Measurements from ENCODE around the gene CYP1A1. TPM values are rescaled to one million over a fixed set of nuclear protein-coding genes. Genes with fewer than 3 reads are reported as not detected.

CYP1A1 gene
- total RNA-seq, 3 donors from 2014 or later (not counting 1 experiment from before 2014, with no cell fraction given) = 0.33 TPM; not detected in 2

GRCh38 chr15:74762791-74763150 is 37.4 kb upstream of the CYP1A1 start:
- WGBS (ENCODE audit: insufficient coverage) = 40% methylated on average over 5 of the region's 6 CpGs
- no peak for TF ChIP-seq CTCF (IDR thresholded peaks at IDR 0.05)
- no peak for DNase-seq
- intact Hi-C loops (cut with micrococcal nuclease) = no loop called here
- no peaks in the 10 kb centered on the region for H3K9me3 ChIP-seq (ENCODE audit: control insufficient read depth, insufficient read depth, low read length)
- H3K4me3 ChIP-seq (ENCODE audit: low read length) = no peak overlapping the region
- Mint-ChIP-seq H3K4me1 (no peaks in the 10 kb centered on the region), H3K27me3 (ENCODE audit: low read depth in 2 of 2) (peaks cover 0 to 7% of the 10 kb centered on the region in 2 donors), H3K9me3 (no peaks in the 10 kb centered on the region), H3K36me3 (no peaks in the 10 kb centered on the region), H3K4me3 (no peak overlapping the region), H3K27ac (no peak overlapping the region)
- no peaks in the 10 kb centered on the region for H3K27me3 ChIP-seq (ENCODE audit: control insufficient read depth, insufficient read depth, low read length)
- no peaks in the 10 kb centered on the region for H3K4me1 ChIP-seq (ENCODE audit: control insufficient read depth, insufficient read depth, low read length)
- H3K27ac ChIP-seq (ENCODE audit: low read length) = no peak overlapping the region
- ATAC-seq = no peak
- no peaks in the 10 kb centered on the region for H3K36me3 ChIP-seq (ENCODE audit: control insufficient read depth, insufficient read depth, low read length)

- H3K36me3 Mint-ChIP-seq = no peaks in the 10 kb centered on the region
- H3K27ac ChIP-seq (ENCODE audit: low read length) = no peak overlapping the region
- no peak overlapping the region for H3K27ac Mint-ChIP-seq
- H3K9me3 ChIP-seq (ENCODE audit: control insufficient read depth, insufficient read depth, low read length) = no peaks in the 10 kb centered on the region
- no peak overlapping the region for H3K4me3 Mint-ChIP-seq
- no peaks in the 10 kb centered on the region for H3K9me3 Mint-ChIP-seq
- intact Hi-C loops (cut with micrococcal nuclease) = no loop called here
- 92% methylated on average over 7 of the region's 8 CpGs for WGBS (ENCODE audit: insufficient coverage)
- TF ChIP-seq CTCF (IDR thresholded peaks at IDR 0.05) = no peak
- no peaks in the 10 kb centered on the region for H3K4me1 ChIP-seq (ENCODE audit: control insufficient read depth, insufficient read depth, low read length)
- H3K27me3 ChIP-seq (ENCODE audit: control insufficient read depth, insufficient read depth, low read length) = no peaks in the 10 kb centered on the region
- no peaks in the 10 kb centered on the region for H3K36me3 ChIP-seq (ENCODE audit: control insufficient read depth, insufficient read depth, low read length)
- DNase-seq (no peak), ATAC-seq (no peak)
- H3K27me3 Mint-ChIP-seq (ENCODE audit: low read depth in 2 of 2) = peaks cover 0 to 3% of the 10 kb centered on the region in 2 donors
- H3K4me3 ChIP-seq (ENCODE audit: low read length) = no peak overlapping the region
- no peaks in the 10 kb centered on the region for H3K4me1 Mint-ChIP-seq
Measured at GRCh38 chr15:74758736-74759135, 33.4 kb upstream of the CYP1A1 start.

GRCh38 chr15:74754593-74755215 is 29.4 kb upstream of the CYP1A1 start:
- Histone ChIP-seq H3K9me3 (ENCODE audit: control insufficient read depth, insufficient read depth, low read length) (no peaks in the 10 kb centered on the region), H3K36me3 (ENCODE audit: control insufficient read depth, insufficient read depth, low read length) (no peaks in the 10 kb centered on the region), H3K27me3 (ENCODE audit: control insufficient read depth, insufficient read depth, low read length) (no peaks in the 10 kb centered on the region), H3K27ac (ENCODE audit: low read length) (no peak overlapping the region), H3K4me1 (ENCODE audit: control insufficient read depth, insufficient read depth, low read length) (no peaks in the 10 kb centered on the region), H3K4me3 (ENCODE audit: low read length) (no peak overlapping the region)
- 91% methylated on average over 20 of the region's 20 CpGs for WGBS (ENCODE audit: insufficient coverage)
- Mint-ChIP-seq H3K36me3 (no peaks in the 10 kb centered on the region), H3K27ac (no peak overlapping the region), H3K4me1 (no peaks in the 10 kb centered on the region), H3K4me3 (no peak overlapping the region), H3K9me3 (no peaks in the 10 kb centered on the region), H3K27me3 (ENCODE audit: low read depth in 2 of 2) (no peaks in the 10 kb centered on the region)
- ATAC-seq (no peak), DNase-seq (no peak)
- TF ChIP-seq CTCF (IDR thresholded peaks at IDR 0.05) = no peak
- intact Hi-C loops (cut with micrococcal nuclease) = no loop called here

- H3K9me3 Mint-ChIP-seq = no peaks in the 10 kb centered on the region
- intact Hi-C loops (cut with micrococcal nuclease) = no loop called here
Measured at GRCh38 chr15:74752531-74752930, 27.2 kb upstream of the CYP1A1 start.

More at GRCh38 chr15:74752531-74752930, 27.2 kb upstream of the CYP1A1 start:
- H3K4me3 Mint-ChIP-seq = no peak overlapping the region
- Histone ChIP-seq H3K4me3 (ENCODE audit: low read length) (no peak overlapping the region), H3K27me3 (ENCODE audit: control insufficient read depth, insufficient read depth, low read length) (no peaks in the 10 kb centered on the region), H3K27ac (ENCODE audit: low read length) (no peak overlapping the region), H3K9me3 (ENCODE audit: control insufficient read depth, insufficient read depth, low read length) (no peaks in the 10 kb centered on the region), H3K36me3 (ENCODE audit: control insufficient read depth, insufficient read depth, low read length) (no peaks in the 10 kb centered on the region), H3K4me1 (ENCODE audit: control insufficient read depth, insufficient read depth, low read length) (no peaks in the 10 kb centered on the region)
- no peak overlapping the region for H3K27ac Mint-ChIP-seq
- ATAC-seq (no peak), DNase-seq (no peak)
- 77% methylated on average over 4 of the region's 5 CpGs for WGBS (ENCODE audit: insufficient coverage)
- no peak for TF ChIP-seq CTCF (IDR thresholded peaks at IDR 0.05)
- no peaks in the 10 kb centered on the region for H3K27me3 Mint-ChIP-seq (ENCODE audit: low read depth in 2 of 2)
- H3K36me3 Mint-ChIP-seq = no peaks in the 10 kb centered on the region
- no peaks in the 10 kb centered on the region for H3K4me1 Mint-ChIP-seq

Measured in natural killer cell (primary cell).